ENCODE measurements around the gene ADAMTSL3. TPM values are rescaled to one million over a fixed set of nuclear protein-coding genes. Genes with fewer than 3 reads are reported as not detected.

Gene ADAMTSL3, protein sequence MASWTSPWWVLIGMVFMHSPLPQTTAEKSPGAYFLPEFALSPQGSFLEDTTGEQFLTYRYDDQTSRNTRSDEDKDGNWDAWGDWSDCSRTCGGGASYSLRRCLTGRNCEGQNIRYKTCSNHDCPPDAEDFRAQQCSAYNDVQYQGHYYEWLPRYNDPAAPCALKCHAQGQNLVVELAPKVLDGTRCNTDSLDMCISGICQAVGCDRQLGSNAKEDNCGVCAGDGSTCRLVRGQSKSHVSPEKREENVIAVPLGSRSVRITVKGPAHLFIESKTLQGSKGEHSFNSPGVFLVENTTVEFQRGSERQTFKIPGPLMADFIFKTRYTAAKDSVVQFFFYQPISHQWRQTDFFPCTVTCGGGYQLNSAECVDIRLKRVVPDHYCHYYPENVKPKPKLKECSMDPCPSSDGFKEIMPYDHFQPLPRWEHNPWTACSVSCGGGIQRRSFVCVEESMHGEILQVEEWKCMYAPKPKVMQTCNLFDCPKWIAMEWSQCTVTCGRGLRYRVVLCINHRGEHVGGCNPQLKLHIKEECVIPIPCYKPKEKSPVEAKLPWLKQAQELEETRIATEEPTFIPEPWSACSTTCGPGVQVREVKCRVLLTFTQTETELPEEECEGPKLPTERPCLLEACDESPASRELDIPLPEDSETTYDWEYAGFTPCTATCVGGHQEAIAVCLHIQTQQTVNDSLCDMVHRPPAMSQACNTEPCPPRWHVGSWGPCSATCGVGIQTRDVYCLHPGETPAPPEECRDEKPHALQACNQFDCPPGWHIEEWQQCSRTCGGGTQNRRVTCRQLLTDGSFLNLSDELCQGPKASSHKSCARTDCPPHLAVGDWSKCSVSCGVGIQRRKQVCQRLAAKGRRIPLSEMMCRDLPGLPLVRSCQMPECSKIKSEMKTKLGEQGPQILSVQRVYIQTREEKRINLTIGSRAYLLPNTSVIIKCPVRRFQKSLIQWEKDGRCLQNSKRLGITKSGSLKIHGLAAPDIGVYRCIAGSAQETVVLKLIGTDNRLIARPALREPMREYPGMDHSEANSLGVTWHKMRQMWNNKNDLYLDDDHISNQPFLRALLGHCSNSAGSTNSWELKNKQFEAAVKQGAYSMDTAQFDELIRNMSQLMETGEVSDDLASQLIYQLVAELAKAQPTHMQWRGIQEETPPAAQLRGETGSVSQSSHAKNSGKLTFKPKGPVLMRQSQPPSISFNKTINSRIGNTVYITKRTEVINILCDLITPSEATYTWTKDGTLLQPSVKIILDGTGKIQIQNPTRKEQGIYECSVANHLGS (N-terminal part only)
- not detected for total RNA-seq

DNA sequence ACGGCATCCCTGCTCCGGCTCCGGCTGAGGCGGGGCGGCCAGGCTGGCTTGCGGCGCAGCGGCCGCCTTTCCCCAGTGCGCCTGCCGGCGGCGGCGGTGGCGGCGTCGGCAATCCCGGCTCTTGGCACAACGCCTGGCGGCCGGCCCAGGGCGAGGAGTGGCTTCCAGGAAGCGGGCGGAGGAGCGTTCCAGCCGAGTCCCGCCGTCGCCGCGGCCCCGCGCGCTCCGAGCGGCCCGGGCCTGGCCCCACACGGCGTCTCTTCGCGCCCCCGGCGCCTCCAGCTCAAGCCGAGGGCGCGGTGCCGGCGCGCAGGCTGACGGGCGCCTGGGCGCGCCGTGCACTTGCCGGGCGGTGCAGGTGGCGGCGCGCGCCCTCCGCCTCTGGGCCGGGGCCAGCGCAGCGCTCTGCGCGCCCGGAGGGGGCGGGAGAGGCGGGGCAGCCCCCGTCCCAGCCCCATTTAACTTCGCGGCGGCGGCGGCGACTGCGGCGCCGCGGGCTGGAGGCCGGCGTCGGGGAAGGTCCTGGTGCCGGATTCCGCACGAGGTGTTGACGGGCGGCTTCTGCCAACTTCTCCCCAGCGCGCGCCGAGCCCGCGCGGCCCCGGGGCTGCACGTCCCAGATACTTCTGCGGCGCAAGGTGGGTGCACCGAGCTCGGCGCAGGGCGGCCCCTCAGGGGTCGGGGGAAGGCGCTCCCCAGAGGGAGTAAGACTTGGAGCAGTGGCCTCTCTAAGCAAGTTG, at the start of gene ADAMTSL3:
ADAMTSL3 (plus strand) TSS at position 485 of the 740 bp plus-strand sequence. CDS start 1,639 bp downstream, outside the sequence.
- Mint-ChIP-seq H3K4me3 (no peak within 1 kb of the TSS), H3K4me1 (ENCODE audit: low read depth) (no peaks in the 10 kb centered on the region), H3K36me3 (ENCODE audit: low read depth) (no peaks in the 10 kb centered on the region), H3K27me3 (ENCODE audit: low read depth) (peaks cover 40% of the 10 kb centered on the region), H3K9me3 (no peaks in the 10 kb centered on the region), H3K27ac (no peak within 1 kb of the TSS)
- CTCF ChIA-PET, result no interaction called here
- intact Hi-C loops (cut with micrococcal nuclease), result no loop called here
- no peak for DNase-seq

DNA sequence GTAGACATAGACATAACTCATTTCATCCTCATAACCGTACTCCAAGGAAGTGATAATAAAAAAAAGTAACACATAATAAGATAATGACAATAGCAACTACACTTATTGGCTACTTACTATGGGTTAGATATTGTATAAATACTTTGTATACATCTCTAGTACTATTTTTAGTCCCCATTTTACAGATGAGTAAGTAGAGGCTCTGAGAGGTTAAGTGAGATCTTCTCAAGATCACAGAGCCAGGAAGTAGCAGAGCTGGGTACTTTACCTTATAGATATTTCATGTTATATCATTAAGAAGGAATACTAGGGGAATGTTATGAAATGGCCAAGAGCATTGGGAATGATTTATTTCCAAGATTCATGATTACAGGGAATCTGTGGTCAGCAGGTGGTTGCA, 49.4 kb upstream of the ADAMTSL3 start:
- intact Hi-C loops (cut with micrococcal nuclease), result no loop called here
- H3K27me3 Mint-ChIP-seq (ENCODE audit: low read depth), result peaks cover 11% of the 10 kb centered on the region
- H3K4me1 Mint-ChIP-seq (ENCODE audit: low read depth), result no peaks in the 10 kb centered on the region
- no peak overlapping the region for H3K27ac Mint-ChIP-seq
- no peak overlapping the region for H3K4me3 Mint-ChIP-seq
- CTCF ChIA-PET, result no interaction called here
- H3K36me3 Mint-ChIP-seq (ENCODE audit: low read depth), result no peaks in the 10 kb centered on the region
- peaks cover 14% of the 10 kb centered on the region for H3K9me3 Mint-ChIP-seq
- DNase-seq, result no peak

DNA sequence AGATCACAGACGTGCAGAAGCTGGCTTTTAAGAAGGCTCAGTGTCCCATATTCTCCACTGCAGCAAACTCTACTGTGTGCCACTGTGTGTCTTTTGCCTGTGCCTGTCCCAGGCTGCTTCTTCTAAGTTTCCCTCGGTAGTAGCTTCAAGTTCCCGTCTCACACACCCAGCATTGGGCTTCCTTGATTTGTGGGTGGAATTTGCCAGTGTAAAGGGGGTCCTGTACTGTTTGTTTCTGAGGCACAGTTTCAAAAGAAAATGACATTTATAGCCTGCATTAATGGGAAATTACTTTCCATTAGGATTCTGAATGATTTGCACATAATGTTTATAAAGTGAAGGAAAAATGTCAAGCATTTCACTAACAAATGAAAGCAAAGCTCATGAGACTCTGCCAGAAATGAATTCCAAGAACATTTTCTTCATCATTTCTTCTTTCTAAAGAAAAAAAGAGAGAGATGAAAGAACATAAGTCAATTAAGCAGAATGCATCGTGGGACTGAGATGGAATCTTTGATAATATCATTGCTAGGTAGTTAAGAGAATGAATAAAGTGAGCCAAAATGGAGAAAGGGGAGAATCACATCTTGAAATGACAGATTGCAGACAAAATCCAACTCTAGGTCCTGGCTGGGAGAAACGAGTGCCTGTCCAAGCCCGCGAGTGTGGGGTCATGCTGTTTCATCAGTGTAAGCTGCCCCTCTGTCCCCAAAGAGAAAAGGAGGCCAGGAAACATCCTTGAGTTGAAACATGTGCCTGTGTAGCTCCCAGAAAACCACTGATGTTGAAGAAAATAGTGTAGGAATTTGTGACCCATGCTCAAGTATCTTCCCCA, 48.6 kb upstream of the ADAMTSL3 start:
- Mint-ChIP-seq H3K4me1 (ENCODE audit: low read depth) (no peaks in the 10 kb centered on the region), H3K9me3 (peaks cover 9% of the 10 kb centered on the region), H3K27ac (no peak overlapping the region), H3K36me3 (ENCODE audit: low read depth) (no peaks in the 10 kb centered on the region), H3K27me3 (ENCODE audit: low read depth) (peaks cover 11% of the 10 kb centered on the region), H3K4me3 (no peak overlapping the region)
- intact Hi-C loops (cut with micrococcal nuclease), result no loop called here
- DNase-seq, result no peak
- CTCF ChIA-PET, result no interaction called here

DNA sequence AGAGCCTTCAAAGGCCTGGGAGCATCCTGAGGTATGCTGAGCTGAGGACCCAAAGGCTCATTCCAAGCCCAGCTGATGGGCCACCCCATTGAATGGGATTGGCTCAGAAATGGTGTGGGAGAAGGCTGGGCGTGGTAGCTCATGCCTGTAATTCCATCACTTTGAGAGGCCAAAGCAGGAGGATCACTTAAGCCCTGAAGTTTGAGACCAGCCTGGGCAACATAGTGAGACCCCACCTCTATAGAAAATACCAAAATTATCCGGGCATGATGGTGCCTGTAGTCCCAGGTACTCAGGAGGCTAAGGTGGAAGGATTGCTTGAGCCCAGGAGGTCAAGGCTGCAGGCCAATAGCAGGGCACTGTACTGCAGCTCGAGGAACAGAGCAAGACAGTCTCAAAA, 43.8 kb upstream of the ADAMTSL3 start:
- Mint-ChIP-seq H3K4me3 (no peak overlapping the region), H3K36me3 (ENCODE audit: low read depth) (no peaks in the 10 kb centered on the region), H3K4me1 (ENCODE audit: low read depth) (no peaks in the 10 kb centered on the region), H3K27ac (no peak overlapping the region), H3K9me3 (no peaks in the 10 kb centered on the region), H3K27me3 (ENCODE audit: low read depth) (peaks cover 8% of the 10 kb centered on the region)
- intact Hi-C loops (cut with micrococcal nuclease), result no loop called here
- CTCF ChIA-PET, result interaction anchor here (1.1 kb wide), 1 partner anchor 66 kb away, joined by 3 read pairs; no protein-coding TSS in a partner anchor
- no peak for DNase-seq

DNA sequence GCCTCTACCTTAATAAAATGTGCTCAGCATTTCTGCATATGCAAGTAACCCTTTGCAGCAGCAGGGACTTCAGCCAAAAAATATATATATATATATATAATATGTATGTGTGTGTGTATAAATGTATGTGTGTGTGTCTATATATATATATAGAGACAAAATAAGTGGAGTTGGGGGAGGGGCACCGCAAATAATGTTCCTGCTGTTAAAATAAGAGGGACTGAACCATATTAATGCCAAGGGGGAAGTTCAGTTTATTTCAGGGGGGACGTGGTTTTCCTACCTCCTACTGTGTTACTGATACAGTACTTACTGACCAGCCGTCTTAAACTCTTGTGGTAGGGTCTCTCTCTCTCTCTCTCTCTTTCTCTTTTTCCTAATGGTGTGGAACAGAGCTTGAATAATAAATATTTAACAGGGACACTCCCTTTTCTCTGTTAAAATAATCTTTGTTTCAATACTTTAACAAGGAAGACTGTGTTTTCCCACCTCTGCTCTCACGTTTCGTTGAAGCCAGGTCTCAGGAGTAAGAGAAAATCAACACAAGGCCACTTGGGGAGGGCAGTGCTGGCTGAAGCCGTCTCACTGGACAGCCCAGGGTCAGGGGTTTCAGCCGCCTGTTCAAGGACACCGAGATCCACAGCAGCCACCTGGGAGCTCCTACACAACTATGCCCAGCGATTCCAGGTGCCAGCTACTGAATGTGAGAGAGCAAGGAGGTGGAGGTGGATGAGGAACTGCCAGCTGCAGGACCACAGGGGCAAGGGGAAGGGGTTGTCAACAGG, 42.8 kb upstream of the ADAMTSL3 start:
- Mint-ChIP-seq H3K36me3 (ENCODE audit: low read depth) (no peaks in the 10 kb centered on the region), H3K27ac (no peak overlapping the region), H3K4me3 (no peak overlapping the region), H3K27me3 (ENCODE audit: low read depth) (peaks cover 3% of the 10 kb centered on the region), H3K4me1 (ENCODE audit: low read depth) (no peaks in the 10 kb centered on the region), H3K9me3 (no peaks in the 10 kb centered on the region)
- DNase-seq, result no peak
- intact Hi-C loops (cut with micrococcal nuclease), result no loop called here
- CTCF ChIA-PET, result no interaction called here

DNA sequence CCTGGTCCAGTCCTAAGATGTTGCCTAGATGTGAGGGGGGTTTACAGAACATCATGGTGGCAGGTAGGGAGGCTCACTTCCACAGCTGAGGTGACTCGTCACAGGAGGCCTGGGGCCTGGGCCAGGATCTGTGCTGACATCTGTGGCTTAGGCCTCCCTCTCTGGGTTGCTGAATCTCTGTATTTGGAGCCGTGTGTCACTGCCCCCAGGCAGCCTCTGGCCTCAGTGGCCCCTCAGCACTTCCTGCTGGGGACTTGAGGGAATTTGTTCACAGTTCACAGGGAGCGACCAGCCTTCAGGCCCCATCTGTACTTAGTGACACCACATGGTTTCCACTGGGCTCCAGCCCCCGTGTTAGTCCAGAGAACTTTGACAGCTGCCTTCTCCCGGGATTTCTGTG, 41.7 kb upstream of the ADAMTSL3 start:
- intact Hi-C loops (cut with micrococcal nuclease), result no loop called here
- Mint-ChIP-seq H3K9me3 (no peaks in the 10 kb centered on the region), H3K27ac (no peak overlapping the region), H3K4me1 (ENCODE audit: low read depth) (no peaks in the 10 kb centered on the region), H3K4me3 (no peak overlapping the region), H3K27me3 (ENCODE audit: low read depth) (peaks cover 3% of the 10 kb centered on the region), H3K36me3 (ENCODE audit: low read depth) (no peaks in the 10 kb centered on the region)
- no peak for DNase-seq
- CTCF ChIA-PET, result no interaction called here

DNA sequence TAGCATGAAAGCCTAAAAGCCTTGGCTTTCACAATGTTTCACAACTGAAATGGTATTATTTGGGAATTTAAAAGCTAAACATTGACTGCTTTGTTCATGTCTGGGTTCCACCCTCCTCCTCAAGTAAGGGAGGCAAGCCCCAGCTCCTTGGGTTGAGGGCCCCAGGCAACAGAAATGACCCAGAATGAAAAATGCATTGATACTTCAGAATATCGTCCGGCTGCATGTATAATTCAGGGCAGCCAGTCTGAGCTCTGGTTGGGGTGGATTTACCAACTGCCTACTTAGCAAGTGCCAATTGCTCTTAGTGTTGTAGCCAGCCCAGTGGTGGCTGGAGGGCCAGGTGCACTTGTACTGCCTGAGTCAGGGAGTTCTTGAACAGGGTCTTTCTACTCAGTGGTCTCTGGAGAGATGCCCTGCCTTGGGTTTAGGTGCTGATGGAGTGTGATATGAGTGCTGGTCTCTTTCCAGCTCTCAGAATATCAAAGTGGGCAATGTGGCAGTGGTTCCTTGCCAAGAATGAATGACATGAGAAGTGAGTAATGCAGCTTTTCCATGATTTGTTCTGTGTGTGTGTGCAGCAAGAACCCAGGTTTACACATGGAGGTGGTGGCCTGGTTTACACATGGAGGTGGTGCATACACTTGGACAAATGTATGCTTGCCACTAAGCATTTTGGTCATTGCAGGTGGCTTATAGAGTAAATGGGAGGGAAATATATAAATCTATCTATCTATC, 40.9 kb upstream of the ADAMTSL3 start:
- Mint-ChIP-seq H3K4me1 (ENCODE audit: low read depth) (no peaks in the 10 kb centered on the region), H3K9me3 (no peaks in the 10 kb centered on the region), H3K36me3 (ENCODE audit: low read depth) (no peaks in the 10 kb centered on the region), H3K27me3 (ENCODE audit: low read depth) (peaks cover 3% of the 10 kb centered on the region), H3K4me3 (no peak overlapping the region), H3K27ac (no peak overlapping the region)
- CTCF ChIA-PET, result no interaction called here
- intact Hi-C loops (cut with micrococcal nuclease), result no loop called here
- DNase-seq, result no peak

DNA sequence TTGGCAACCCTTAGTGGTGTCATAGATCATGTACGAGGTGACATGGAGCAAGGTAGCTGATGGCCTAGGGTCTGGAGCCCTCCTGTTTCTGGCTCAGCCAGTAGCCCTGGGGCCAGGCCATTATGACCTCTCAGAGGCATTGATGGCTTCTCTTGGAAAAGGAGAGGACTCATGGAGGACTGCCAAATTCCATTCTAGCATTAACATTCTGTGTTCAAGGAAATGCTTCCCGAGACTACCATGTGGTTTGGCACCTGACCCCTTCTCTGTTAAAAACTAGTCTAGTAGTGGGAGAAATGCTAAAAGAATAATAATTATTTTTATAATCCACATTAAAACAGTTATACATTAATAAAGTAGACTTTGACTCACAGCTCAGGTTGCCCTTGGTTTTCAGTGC, 40.2 kb upstream of the ADAMTSL3 start:
- H3K27ac Mint-ChIP-seq, result no peak overlapping the region
- no peak overlapping the region for H3K4me3 Mint-ChIP-seq
- H3K27me3 Mint-ChIP-seq (ENCODE audit: low read depth), result peaks cover 3% of the 10 kb centered on the region
- intact Hi-C loops (cut with micrococcal nuclease), result no loop called here
- H3K9me3 Mint-ChIP-seq, result no peaks in the 10 kb centered on the region
- H3K4me1 Mint-ChIP-seq (ENCODE audit: low read depth), result no peaks in the 10 kb centered on the region
- no peak for DNase-seq
- CTCF ChIA-PET, result interaction anchor here (0.6 kb wide), 1 partner anchor 202 kb away, joined by 5 read pairs; no protein-coding TSS in a partner anchor
- no peaks in the 10 kb centered on the region for H3K36me3 Mint-ChIP-seq (ENCODE audit: low read depth)

DNA sequence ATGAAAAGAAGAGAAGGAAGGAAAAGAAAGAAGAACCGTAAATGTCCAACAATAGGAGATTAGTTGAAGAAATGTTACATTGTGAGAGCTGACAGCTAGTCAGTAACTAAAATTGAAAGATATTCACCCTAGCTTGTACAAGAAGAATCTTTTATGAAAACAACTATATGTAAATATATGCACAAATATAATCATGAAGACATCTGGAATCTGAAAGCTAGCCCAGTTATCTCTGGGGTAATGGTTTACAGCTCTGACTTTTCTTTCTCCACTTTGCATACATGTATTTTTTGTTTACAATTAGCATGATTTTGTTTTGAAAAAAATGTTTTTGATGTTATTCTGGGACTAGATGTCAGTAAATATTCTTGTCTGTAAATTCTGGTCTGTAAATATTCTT, 37.1 kb upstream of the ADAMTSL3 start:
- intact Hi-C loops (cut with micrococcal nuclease), result no loop called here
- CTCF ChIA-PET, result interaction anchor here (0.6 kb wide), 1 partner anchor 762 kb away, joined by 3 read pairs; no protein-coding TSS in a partner anchor
- Mint-ChIP-seq H3K4me1 (ENCODE audit: low read depth) (no peaks in the 10 kb centered on the region), H3K36me3 (ENCODE audit: low read depth) (no peaks in the 10 kb centered on the region), H3K27me3 (ENCODE audit: low read depth) (peaks cover 3% of the 10 kb centered on the region), H3K27ac (no peak overlapping the region), H3K9me3 (no peaks in the 10 kb centered on the region), H3K4me3 (no peak overlapping the region)
- DNase-seq, result no peak

DNA sequence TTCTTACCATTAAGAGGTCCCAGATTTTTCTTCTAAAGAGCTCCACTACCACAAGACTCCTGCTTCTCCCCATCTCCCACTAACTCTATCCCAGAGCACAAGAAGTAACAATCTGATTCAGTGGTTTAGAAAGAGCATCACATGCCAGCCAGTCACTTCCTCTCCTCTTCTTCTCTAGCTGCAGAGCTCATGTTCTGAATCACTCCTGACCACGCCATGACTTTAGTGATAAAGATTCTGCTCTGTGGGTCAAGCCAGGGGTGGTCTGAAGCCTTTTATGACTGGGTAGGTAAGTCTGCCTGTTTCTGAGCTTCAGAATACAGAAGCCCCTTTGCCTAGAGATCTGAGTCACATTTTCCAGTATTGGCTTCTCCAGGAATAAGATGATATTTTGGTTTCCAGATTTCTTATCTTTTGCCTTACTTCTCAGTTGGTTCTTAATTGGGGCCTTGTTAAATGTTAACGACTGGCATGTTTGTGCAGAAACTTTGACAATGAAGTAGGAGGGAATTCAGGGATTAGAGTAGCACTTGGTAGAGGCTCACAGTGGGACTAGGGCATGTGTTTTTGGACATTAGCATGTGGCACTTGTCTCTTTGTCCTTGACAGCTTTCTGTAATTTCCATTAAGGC, 27.6 kb upstream of the ADAMTSL3 start:
- Mint-ChIP-seq H3K4me3 (no peak overlapping the region), H3K27me3 (ENCODE audit: low read depth) (peaks cover 2% of the 10 kb centered on the region), H3K36me3 (ENCODE audit: low read depth) (no peaks in the 10 kb centered on the region), H3K4me1 (ENCODE audit: low read depth) (no peaks in the 10 kb centered on the region), H3K27ac (no peak overlapping the region), H3K9me3 (no peaks in the 10 kb centered on the region)
- CTCF ChIA-PET, result no interaction called here
- no peak for DNase-seq
- intact Hi-C loops (cut with micrococcal nuclease), result no loop called here
